Astrocyte (in vitro differentiated cells and primary cell): ENCODE data around the gene SPN.
"Not testable (repeated sequence)": the region's sequence is repeated elsewhere in the genome, so short reads cannot be mapped to it uniquely, and the experiment has no call there.

Experiments used
- CTCF ChIP-seq: IDR thresholded peaks from 2 replicates; pipeline ENCODE4 v1.5.1; 2011; ENCODE audit warnings: low read depth, mild to moderate bottlenecking, inconsistent platforms, low read length, moderate library complexity; ENCODE audit not compliant: insufficient read depth
- EZH2 ChIP-seq: IDR thresholded peaks from 2 replicates; pipeline ENCODE4 v1.6.1; 2012; ENCODE audit warnings: mild to moderate bottlenecking, low read length, inconsistent platforms; ENCODE audit not compliant: insufficient read depth

GRCh38 chr16:29667322-29667610 lies 4.2 kb downstream of the SPN start:
- not testable (repeated sequence) for TF ChIP-seq CTCF, EZH2
